HG03103 (cell line): Measurements from ENCODE around the gene SEMA4D.

Source experiments
- ATAC-seq: cut with Tn5 transposase; IDR thresholded peaks from one replicate; pipeline ENCODE4 v1.9.1; 2021; ENCODE audit warnings: low read depth; ENCODE audit not compliant: unreplicated experiment

Gene SEMA4D

DNA sequence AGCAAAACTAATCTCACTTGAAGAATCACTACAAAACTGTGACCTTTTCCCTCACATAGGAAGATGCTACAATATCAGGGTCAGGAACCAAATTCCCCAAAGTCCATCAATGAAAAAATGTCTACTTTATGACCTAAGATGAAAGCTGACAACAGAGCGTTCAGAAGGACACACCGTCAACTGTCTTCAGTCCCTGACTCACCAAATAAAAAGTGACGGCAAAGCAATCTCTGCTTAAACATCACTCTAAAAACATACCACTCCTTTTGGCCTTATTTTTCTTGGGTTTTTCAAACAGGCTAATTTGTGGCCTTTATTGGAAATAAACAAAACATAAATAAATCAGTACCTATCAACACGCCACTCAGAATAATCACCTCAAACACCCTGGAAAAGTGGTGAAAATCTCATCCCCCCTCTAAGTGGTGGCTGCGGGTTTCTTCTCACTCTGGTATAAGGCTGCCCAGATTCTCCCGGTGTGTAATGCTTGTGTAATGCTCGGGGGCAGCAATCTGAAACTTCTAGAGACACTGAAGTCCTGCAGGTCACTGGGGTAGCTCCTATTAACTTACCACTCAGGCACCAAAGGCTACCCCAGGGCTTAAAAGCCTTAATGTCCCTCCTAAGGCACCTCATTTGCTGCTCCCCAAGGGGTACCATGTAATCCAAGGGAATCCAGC, 29.5 kb downstream of the SEMA4D start:
- no peak for ATAC-seq

- no peak for ATAC-seq
These were observed 30.7 kb downstream of the SEMA4D start for GRCh38 chr9:89467278-89467625.

GRCh38 chr9:89466451-89467277, 31.2 kb downstream of the SEMA4D start:
- no peak for ATAC-seq

DNA sequence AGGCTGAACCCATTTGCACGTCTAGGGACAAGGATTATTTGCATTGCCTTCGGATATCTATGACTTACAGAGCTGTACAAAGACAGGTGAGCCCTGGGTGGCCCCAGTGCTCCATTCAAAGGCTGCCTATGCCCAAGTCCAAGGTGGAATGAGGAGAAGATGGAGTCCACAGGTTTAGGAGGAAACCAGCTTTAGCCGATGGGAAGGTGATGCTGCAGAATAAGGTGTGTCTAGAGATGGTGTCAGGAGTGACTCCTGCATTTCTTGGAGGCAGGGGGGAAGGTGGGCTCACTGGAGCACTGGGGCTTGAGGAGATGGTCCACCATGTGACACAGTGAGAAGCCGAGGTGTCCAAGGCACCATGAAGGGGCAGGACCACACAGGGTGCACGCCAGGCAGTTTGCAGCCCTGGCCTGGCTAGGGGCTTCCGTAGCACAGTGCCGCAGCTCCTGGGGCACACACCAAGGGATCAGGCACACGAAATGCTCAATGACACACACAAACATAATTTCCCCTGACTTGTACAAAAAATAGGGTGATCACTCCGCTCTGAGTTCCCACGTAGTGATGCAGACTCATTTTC, 32.1 kb downstream of the SEMA4D start:
- ATAC-seq, result no peak

DNA sequence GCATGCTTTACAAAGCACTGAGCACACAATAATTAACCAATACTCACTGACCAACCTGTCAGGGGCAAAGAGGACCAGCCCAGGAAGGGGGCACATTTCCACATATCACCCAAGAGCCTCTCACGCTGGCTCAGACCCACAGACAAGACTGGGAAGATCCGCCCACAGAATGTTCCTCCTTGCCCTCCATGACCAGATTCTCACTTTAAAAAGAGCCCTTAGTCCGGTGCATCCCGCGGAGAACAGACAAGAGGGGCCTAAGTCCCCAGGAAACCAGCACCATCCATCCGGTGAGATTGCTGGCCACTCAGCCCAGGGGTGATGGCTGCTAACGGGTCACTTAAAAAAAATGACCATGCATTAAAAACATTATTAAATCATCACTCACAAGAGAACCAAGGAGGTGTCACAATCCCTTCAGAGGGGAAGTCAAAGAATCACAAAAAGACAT, 32.9 kb downstream of the SEMA4D start:
- ATAC-seq, result no peak

DNA sequence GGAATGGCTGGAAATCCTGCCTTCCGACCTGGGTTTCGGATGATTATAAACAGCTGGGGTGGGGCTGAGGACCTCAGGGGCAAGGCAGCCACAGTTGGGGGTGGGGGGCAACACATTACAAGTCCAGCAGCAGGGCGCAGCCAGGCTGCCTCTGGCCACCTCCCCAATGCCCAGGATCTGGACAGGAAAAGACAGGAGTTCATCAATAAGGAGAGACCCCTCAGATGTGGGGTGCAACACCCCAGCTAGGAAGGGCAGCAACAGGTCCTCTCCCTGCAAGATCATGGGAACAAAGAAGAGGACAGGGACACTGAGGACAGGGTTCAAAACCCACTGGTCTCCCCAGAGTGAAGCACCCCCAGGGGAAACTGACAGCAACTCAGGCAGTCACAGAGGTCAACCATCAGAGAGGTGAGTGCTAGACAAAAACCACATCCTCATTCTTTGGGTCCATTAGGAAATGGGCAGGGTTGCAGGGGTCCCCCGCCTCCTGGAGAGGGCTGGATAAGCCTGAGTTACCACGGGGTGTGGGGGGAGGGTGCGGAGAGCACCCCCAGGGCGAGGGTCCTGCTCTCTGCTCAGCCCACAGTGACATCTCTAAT, 33.5 kb downstream of the SEMA4D start:
- ATAC-seq, result no peak

GRCh38 chr9:89462817-89463683, 34.9 kb downstream of the SEMA4D start:
- ATAC-seq, result no peak

GRCh38 chr9:89462199-89462598, 35.7 kb downstream of the SEMA4D start:
- no peak for ATAC-seq

- ATAC-seq, result no peak
These were observed 36.6 kb downstream of the SEMA4D start for GRCh38 chr9:89461265-89461664.

GRCh38 chr9:89460551-89460950, 37.4 kb downstream of the SEMA4D start:
- no peak for ATAC-seq

GRCh38 chr9:89458768-89459496, 39.0 kb downstream of the SEMA4D start:
- ATAC-seq, result no peak

DNA sequence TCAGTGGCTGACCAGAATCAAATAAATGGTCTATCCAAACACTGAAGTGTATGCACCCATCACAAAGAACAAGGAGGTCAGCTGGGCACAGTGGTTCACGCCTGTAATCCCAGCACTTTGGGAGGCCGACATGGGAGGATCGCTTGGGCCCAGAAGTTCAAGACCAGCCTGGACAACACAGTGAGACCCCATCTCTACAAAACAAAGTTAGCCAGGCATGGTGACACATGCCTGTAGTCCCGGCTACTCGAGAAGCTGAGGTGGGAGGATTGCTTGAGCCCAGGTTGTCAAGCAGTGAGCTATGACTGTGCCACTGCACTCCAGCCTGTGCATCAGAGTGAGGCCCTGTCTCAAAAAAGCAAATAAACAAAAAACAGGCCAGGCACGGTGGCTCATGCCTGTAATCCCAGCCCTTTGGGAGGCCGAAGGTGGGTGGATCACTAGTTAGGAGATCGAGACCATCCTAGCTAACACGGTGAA, 40.5 kb downstream of the SEMA4D start:
- ATAC-seq, result no peak

GRCh38 chr9:89455356-89455824, 42.5 kb downstream of the SEMA4D start:
- no peak for ATAC-seq

DNA sequence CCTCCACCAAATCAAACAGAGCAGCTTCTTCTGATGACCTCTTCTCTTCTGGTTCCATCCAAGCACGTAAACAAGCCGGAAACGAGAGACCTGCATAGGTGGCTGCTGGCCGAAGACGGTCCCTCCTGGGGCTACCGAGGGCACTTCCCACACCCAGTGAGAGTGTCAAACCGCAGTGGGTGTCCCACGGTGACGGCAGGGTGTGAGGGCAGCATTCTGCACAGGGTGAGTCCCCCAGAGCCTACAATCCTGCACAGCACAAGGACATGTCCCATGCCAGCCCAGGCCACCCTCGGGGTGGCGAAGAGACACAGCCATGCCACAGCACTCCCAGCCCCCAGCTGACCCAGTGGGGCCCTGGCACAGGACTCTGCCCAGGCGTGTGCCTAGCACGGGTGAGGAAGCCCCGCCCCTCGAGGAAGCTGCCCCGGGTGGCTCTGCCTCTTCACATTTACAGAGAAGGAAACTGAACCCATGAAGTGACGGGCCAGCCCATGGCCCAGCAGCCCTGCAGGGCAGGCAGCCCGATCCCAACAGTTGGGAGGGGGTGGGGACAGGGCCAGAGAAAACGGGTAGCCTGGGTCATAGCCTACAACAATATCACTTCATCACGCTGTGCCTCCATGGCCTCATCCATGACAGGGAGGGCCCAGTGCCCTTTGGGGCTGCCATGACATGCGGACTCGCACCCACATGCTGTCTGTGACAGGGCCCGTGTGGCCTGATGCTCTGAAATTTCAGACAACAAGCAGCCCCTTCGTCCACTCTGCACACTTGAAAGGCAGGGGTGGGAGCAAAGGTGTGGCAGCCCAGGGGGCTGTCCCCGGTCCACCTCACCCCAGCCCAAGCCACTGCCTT, 43.2 kb downstream of the SEMA4D start:
- no peak for ATAC-seq

DNA sequence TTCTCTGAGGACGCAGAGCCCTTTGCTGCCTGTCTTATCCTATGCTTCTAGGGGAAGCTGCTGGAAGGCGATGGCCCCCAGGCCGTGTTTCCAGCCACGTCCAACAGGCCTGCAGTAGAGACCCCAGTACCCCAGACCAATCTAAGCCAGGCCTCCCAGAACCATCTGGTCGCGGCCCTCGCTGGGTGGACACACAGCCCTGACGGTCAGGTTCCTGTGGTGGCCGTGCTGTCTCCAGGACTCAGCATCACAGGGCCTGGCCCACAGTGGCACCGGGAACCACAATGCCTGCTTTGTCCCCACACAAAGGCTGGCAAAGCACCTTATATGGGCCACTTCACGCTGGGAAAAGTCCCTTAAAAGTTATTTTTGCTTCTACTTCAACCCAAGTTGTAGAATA, 44.5 kb downstream of the SEMA4D start:
- no peak for ATAC-seq

GRCh38 chr9:89452561-89452960, 45.4 kb downstream of the SEMA4D start:
- no peak for ATAC-seq

GRCh38 chr9:89450213-89450612, 47.7 kb downstream of the SEMA4D start:
- ATAC-seq, result no peak

DNA sequence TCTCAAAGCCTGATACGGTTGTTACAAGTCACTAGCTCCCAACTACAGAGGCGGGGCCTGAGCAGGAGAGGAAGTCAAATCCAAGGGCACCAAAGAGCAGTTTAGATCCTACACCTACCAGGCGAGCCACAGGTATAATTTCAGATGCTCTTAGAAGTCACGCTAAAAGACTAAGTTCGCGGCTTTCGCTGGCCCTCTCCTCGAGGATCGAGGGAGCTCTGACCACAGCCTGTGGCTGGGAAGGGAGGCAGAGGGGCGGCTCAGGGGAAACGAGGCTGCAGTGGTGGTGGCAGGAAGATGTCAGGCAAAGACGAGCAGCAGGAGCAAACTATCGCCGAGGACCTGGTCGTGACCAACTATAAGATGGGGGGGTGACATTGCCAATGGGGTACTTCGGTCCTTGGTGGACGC, 48.6 kb downstream of the SEMA4D start:
- ATAC-seq, result no peak

DNA sequence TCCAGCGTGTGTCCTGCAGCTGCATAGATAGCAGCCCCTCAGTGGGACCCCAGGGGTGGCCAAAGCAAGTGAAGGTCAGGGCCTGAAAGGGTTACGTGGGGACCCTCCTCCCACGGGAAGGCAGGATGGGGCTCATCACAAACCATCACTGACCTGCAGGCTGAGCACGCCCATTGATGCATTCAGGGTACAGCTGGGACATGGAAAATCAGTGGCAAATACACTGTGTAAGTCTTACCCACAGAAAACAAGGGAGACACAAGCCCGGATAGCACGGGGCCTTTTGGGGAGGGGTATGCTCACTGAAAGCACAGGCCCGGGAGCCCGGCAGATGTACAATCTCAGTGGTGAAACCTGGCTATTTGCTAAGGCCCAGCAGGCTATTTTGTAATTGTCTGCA, 49.1 kb downstream of the SEMA4D start:
- no peak for ATAC-seq
